ENCODE data around the gene FAT1. TPM values are rescaled to one million over a fixed set of nuclear protein-coding genes. Genes with fewer than 3 reads are reported as not detected.

The FAT1 gene
- total RNA-seq, 4 donors from 2014 or later = 56.4 to 79.9 (median 67.7) TPM

GRCh38 chr4:186765673-186766546, 42.3 kb upstream of the FAT1 start:
- TF ChIP-seq, protein P1, sequence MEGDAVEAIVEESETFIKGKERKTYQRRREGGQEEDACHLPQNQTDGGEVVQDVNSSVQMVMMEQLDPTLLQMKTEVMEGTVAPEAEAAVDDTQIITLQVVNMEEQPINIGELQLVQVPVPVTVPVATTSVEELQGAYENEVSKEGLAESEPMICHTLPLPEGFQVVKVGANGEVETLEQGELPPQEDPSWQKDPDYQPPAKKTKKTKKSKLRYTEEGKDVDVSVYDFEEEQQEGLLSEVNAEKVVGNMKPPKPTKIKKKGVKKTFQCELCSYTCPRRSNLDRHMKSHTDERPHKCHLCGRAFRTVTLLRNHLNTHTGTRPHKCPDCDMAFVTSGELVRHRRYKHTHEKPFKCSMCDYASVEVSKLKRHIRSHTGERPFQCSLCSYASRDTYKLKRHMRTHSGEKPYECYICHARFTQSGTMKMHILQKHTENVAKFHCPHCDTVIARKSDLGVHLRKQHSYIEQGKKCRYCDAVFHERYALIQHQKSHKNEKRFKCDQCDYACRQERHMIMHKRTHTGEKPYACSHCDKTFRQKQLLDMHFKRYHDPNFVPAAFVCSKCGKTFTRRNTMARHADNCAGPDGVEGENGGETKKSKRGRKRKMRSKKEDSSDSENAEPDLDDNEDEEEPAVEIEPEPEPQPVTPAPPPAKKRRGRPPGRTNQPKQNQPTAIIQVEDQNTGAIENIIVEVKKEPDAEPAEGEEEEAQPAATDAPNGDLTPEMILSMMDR (IDR thresholded peaks at IDR 0.05; ENCODE audit: low read depth) = no peak

DNA sequence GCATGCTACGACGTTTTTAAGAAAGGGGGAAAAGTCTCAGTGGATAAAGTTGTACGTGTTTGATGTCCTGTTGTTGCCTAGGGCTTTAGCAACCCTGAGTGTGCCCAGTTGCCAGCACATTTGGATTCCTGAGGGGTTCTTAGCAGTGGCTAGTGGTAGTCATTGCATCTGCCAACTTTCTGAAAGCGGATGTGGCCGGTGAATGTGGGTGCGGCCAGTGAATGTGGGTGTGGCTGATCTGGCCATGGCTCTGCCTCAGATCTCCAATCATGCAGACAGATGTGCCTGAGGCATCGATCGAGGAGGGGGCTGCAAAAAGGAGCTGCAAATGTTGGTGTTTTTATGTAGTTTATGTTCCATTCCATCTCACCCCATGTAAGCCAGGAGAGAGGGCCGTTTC, 41.5 kb upstream of the FAT1 start:
- TF ChIP-seq, protein P1 (IDR thresholded peaks at IDR 0.05; ENCODE audit: low read depth) = no peak

- TF ChIP-seq, protein P1 (IDR thresholded peaks at IDR 0.05; ENCODE audit: low read depth) = no peak
These were observed 40.8 kb upstream of the FAT1 start for GRCh38 chr4:186764457-186764856.

DNA sequence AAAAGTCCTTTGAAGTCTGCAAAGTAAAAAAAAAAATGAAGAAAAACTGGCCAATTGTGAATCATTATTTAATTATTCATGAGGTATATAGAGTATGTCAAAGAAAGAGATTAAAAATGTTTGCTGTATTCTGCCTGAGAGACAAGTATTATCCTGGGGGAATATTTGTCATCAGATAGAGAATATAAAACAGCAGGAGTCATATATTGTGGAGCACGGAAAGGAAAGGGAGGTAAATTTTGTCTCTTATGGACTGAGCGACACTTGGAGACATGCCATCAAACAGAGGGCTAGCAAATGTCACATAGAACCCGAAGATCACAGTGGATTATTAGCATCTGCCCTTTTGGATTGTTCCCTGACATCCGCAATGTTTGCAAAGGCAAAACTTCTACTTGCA, 39.2 kb upstream of the FAT1 start:
- TF ChIP-seq, protein P1 (IDR thresholded peaks at IDR 0.05; ENCODE audit: low read depth) = no peak

- TF ChIP-seq, protein P1 (IDR thresholded peaks at IDR 0.05; ENCODE audit: low read depth) = no peak
These were observed 38.7 kb upstream of the FAT1 start for GRCh38 chr4:186762361-186762760.

DNA sequence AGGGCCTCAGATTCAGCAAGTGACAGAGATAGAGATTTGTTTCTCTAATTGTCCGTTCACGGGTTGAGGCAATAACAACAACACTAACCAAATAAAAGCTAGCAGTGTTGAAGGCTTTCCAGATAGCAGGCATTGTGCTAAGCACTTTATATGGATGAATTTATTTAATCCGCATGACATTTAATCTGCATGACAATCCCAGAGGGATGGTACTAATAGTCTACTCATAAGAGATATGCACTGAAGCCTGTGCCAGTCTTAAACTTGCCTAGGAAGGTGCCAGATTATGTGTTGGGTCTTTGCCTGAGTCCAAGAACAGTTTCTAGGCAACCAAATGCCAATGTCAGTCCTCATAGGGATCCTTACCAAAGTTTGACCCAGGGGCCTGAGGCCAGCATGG, 37.7 kb upstream of the FAT1 start:
- TF ChIP-seq, protein P1 (IDR thresholded peaks at IDR 0.05; ENCODE audit: low read depth) = no peak

GRCh38 chr4:186760576-186760975, 36.9 kb upstream of the FAT1 start:
- TF ChIP-seq, protein P1 (IDR thresholded peaks at IDR 0.05; ENCODE audit: low read depth) = no peak

Measured in subcutaneous adipose tissue (tissue), 4 donors.